ENCODE data around the gene ZMAT5.

ZMAT5 gene

DNA sequence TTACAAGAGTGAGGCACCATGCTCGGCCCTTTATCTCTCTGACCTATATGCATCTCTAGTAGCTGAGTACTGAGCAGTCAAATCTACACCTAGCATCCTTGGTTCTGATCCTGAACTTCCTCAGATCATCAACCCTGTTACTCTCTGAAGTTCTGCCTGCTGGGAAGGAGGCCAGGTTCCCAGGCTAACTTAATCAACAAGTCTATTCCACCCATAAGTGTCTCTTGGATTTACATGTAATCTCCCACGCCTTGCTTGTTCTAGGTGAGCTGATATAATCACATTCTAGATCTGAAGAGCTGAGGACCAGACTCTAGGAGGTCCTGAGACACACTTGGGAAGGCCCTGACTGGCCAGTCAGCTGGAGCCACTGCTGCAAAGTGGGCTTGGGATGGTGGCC, 24.9 kb downstream of the ZMAT5 start:
- ChIA-PET POLR2A (no interaction called here), CTCF (interaction anchor here (1.1 to 1.5 kb wide), 2 partner anchors 40 to 263 kb away, joined by 3 to 6 read pairs; no protein-coding TSS in a partner anchor)
- TF ChIP-seq, protein P1, sequence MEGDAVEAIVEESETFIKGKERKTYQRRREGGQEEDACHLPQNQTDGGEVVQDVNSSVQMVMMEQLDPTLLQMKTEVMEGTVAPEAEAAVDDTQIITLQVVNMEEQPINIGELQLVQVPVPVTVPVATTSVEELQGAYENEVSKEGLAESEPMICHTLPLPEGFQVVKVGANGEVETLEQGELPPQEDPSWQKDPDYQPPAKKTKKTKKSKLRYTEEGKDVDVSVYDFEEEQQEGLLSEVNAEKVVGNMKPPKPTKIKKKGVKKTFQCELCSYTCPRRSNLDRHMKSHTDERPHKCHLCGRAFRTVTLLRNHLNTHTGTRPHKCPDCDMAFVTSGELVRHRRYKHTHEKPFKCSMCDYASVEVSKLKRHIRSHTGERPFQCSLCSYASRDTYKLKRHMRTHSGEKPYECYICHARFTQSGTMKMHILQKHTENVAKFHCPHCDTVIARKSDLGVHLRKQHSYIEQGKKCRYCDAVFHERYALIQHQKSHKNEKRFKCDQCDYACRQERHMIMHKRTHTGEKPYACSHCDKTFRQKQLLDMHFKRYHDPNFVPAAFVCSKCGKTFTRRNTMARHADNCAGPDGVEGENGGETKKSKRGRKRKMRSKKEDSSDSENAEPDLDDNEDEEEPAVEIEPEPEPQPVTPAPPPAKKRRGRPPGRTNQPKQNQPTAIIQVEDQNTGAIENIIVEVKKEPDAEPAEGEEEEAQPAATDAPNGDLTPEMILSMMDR (IDR thresholded peaks at IDR 0.05; ENCODE audit: control extremely low read depth, extremely low read depth, low read depth, missing control alignments): no peak
- no peak for DNase-seq (ENCODE audit: extremely low spot score)

DNA sequence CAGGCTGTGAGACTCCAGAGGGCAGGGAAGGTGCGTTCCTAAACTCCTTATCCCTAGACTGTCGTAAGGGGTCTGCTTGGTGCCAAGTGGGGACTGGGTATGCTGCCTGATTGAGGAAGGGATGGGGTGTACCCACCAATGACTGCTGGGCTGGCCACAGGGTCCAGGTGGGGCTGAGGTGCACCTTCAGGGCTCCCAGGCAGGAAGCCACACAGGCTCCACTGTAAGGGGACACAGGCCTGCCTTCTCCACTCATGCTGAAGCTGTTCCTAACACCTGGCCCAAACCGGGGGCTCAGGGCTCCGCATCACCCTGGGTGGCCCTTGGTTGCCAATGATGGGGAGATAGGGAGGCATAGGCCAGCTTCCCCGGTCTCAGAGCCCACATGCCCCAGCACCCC, 26.6 kb downstream of the ZMAT5 start:
- POLR2A ChIA-PET: no interaction called here
- TF ChIP-seq, protein P1 (IDR thresholded peaks at IDR 0.05; ENCODE audit: control extremely low read depth, extremely low read depth, low read depth, missing control alignments): no peak

DNA sequence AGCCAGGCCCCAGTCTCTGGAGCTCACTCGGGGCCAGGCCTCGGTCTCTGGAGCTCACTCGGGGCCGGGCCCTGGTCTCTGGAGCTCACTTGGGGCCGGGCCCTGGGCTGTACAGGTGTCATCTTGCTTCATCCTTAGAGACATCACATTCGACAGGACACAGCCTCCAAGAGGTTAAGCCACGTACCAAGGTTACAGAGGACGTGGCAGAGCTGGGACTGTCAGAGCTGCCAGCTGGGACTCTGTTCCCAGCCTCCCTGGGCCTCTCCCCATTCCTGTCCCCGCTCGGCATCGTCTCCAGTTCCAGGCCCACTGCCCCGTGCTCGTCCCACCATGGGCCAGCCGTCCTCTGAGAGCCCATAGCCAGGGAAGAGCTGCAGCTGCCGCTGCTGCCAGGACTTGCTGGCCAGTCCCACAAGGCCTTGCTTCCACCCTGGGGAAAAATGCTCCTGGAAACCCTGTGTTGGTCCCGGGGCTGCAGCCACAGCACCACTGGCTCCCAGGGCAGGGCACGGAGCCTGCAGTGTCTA, 27.4 kb downstream of the ZMAT5 start:
- ChIA-PET CTCF (no interaction called here), POLR2A (no interaction called here)
- TF ChIP-seq, protein P1 (IDR thresholded peaks at IDR 0.05; ENCODE audit: control extremely low read depth, extremely low read depth, low read depth, missing control alignments): no peak
- DNase-seq (ENCODE audit: extremely low spot score): no peak

More for the DNA sequence above, 26.6 kb downstream of the ZMAT5 start:
- no peak for DNase-seq (ENCODE audit: extremely low spot score)
- CTCF ChIA-PET: no interaction called here

DNA sequence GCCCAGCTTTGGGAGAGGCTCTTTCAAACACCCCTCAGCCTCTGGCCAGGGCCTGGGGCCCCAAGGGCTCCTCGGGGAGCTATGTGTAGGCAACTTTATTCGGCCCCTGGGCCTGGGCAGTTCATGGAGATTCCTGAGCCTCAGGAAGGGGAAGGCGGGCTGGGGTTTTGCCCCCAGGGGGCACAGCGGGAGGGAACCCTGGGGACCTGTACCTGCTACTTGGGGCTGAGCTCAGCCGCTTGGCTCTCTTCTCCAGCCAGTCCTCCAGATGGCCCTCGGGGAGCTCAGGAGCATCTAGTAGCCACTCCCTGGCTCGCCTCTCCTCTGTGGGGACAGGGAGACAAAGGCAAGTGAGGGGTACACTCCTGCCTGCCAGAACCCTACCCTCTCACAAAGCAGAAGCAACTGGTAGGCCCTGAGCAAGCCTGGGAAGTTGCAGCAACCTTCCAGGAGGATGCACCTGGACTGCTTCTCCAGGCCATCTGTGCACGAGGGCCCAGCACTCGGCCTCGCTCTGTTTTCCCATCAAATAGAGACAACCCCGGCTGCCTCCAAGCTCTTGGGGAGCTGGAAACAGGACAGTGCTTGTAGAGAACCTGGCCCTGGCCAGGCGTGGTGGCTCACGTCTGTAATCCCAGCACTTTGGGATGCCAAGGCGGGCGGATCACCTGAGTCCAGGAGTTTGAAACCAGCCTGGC, 28.5 kb downstream of the ZMAT5 start:
- CTCF ChIA-PET: interaction anchor here (2.3 kb wide), 1 partner anchor 267 kb away, joined by 7 read pairs; no protein-coding TSS in a partner anchor
- TF ChIP-seq, protein P1 (IDR thresholded peaks at IDR 0.05; ENCODE audit: control extremely low read depth, extremely low read depth, low read depth, missing control alignments): no peak
- POLR2A ChIA-PET: no interaction called here
- DNase-seq (ENCODE audit: extremely low spot score): no peak

DNA sequence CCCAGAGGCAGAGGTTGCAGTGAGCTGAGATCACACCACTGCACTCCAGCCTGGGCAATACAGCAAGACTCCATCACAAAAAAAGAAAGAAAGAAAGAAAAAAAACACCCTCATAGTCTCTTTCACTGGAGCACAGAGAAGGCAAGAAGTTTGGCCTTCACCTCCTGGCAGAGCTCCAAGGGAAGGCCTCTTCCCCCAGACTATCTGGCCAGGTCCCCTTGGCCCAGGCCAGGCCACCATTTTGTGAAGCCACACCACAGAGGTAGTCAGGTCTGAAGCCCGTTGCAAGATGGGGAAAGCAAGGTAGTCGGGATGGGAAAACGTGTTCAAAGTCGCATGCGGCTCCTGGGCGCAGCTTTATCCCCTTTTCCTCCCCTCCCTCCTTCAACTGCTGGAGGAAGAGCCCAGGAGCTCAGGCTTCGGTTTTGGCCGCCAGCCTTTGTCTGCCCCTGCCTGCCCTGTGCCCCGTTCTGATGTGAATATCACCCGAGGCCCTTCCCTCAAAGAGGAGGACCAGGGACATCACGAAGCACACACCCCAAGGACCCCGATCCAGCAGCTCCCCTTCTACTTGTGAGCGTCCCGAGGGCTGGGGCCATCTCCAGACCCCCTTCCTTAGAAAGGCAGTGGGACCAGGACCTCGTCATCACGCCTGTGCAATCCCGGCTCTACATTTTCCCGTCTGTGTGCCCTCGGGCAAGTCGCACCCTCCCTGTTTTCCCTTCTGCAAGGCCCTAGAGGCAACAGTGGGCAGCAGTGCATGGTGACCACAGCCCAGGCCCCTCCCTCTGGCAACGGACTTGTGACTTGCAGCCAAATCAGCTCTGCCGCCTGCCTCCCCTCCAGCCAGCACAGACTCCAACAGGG, 29.3 kb downstream of the ZMAT5 start:
- no peak for DNase-seq (ENCODE audit: extremely low spot score)
- CTCF ChIA-PET: interaction anchor here (2.3 kb wide), 1 partner anchor 268 kb away, joined by 7 read pairs; no protein-coding TSS in a partner anchor
- POLR2A ChIA-PET: no interaction called here
- TF ChIP-seq, protein P1 (IDR thresholded peaks at IDR 0.05; ENCODE audit: control extremely low read depth, extremely low read depth, low read depth, missing control alignments): no peak

DNA sequence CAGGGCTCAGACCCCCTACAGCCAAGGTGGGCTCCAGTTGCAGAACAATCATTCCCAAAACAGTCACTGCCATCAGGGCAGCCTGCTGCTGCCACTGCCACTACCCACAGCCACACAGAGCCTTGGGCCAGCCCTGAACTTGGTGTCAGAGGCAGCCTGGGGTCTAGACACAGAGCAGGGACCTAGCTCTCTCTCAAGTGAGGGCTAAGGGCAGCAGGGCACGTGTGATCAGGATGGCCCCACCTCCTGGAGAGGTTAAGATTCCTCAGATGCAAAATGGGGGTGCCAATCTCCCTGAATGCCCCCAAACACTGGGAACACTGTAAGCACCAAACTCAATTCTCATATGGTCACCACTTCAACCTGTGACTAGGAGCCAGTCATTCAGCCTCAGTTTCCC, 31.4 kb downstream of the ZMAT5 start:
- ChIA-PET POLR2A (no interaction called here), CTCF (no interaction called here)
- TF ChIP-seq, protein P1 (IDR thresholded peaks at IDR 0.05; ENCODE audit: control extremely low read depth, extremely low read depth, low read depth, missing control alignments): no peak
- DNase-seq (ENCODE audit: extremely low spot score): no peak
